ENCODE results near the gene AGAP3.

- TF ChIP-seq POLR2A (IDR thresholded peaks at IDR 0.05; ENCODE audit: low read depth, low read length), result no peak
- no peak for TF ChIP-seq POLR2AphosphoS5 (IDR thresholded peaks at IDR 0.05; ENCODE audit: low read depth, low read length)
- TF ChIP-seq TAF1 (IDR thresholded peaks at IDR 0.05; ENCODE audit: borderline replicate concordance, low read depth, low read length), result no peak
These were observed 44.5 kb downstream of the AGAP3 start for GRCh38 chr7:151130741-151131157.

Data from GM12892 (cell line).